ENCODE results near the gene AHCTF1. TPM values are rescaled to one million over a fixed set of nuclear protein-coding genes. Genes with fewer than 3 reads are reported as not detected.
"Not testable (repeated sequence)": the region's sequence is repeated elsewhere in the genome, so short reads cannot be mapped to it uniquely, and the experiment has no call there.

AHCTF1 gene
- total and polyA plus RNA-seq, 2 of the 8 experiments (the other 6 are each of a cell fraction or from before 2014, with no cell fraction given) = 7.9 to 44.5 TPM

DNA sequence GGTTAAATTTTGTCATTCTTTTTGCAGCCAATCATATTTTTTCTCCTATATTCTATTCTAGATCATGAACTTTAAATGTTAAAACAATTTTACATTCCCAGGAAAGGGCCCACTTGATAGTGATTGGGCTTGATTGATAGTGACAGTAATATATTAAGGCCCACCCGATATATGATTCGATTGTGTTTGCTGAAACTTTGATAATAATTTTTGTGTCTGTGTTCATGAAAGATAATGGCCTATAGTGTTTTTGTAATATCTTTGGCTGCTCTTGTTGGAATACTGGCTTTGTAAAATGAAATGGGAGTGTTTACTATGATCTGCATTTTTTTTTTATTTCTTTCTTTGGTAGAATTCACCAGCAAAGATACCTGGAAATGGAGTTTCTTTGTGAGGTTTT, 107.2 kb downstream of the AHCTF1 start (continued):
- TF ChIP-seq JUN (IDR thresholded peaks at IDR 0.05; ENCODE audit: low read depth, low read length) (no peak), BACH1 (IDR thresholded peaks at IDR 0.05; ENCODE audit: low read length) (no peak)
- TF ChIP-seq, protein P1, sequence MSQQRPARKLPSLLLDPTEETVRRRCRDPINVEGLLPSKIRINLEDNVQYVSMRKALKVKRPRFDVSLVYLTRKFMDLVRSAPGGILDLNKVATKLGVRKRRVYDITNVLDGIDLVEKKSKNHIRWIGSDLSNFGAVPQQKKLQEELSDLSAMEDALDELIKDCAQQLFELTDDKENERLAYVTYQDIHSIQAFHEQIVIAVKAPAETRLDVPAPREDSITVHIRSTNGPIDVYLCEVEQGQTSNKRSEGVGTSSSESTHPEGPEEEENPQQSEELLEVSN (IDR thresholded peaks at IDR 0.05) = no peak

DNA sequence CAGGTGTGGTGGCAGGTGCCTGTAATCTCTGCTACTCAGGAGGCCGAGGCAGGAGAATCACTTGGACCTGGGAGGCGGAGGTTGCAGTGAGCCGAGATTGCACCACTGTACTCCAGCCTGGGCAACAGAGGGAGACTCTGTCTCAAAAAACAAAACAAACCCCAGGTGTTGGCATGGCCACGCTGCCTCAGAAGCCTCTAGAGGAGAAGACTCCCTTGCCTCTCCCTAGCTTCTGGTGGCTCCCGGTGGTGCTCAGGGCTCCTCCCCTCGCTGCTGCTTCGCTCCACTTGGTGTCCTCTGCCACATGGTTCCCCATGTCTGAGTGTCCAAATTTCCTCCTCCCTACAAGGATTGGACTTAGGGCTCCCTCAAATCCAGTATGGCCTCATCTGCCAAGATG, 109.6 kb downstream of the AHCTF1 start:
- H4K8ac ChIP-seq (ENCODE audit: extremely low read depth, insufficient read depth, low read length); H3K4ac ChIP-seq (replicated peaks; ENCODE audit: insufficient read length, low read depth, low read length); H4K91ac ChIP-seq (replicated peaks; ENCODE audit: insufficient read length, low read length); H3K23ac ChIP-seq (ENCODE audit: insufficient read length); H2BK5ac ChIP-seq (ENCODE audit: low read depth, low read length); H3K4me2 ChIP-seq (ENCODE audit: insufficient read depth in 1 of 2, low read depth in 2 of 2, low read length in 2 of 2); H2BK15ac ChIP-seq (ENCODE audit: low read length); H3K14ac ChIP-seq (ENCODE audit: insufficient read length); H2BK12ac ChIP-seq (ENCODE audit: low read depth, low read length); H3K27me3 ChIP-seq (replicated peaks in 1 of 4; ENCODE audit: control insufficient read depth in 3 of 4, extremely low read depth in 1 of 4, insufficient read depth in 3 of 4, low read length in 3 of 4); POLR2A ChIA-PET (ENCODE audit: partially characterized antibody); FAIRE-seq; H3K4me1 ChIP-seq (replicated peaks in 1 of 4; ENCODE audit: control insufficient read depth in 3 of 4, insufficient read depth in 4 of 4, low read length in 3 of 4); DNase-seq (ENCODE audit: low read depth in 1 of 2, low spot score in 2 of 2); H3K27ac ChIP-seq (ENCODE audit: low read depth, low read length); H2AK5ac ChIP-seq (ENCODE audit: low read depth, low read length); H3K9ac ChIP-seq (replicated peaks in 1 of 4; ENCODE audit: extremely low read depth in 1 of 4, low read depth in 3 of 4, low read length in 3 of 4); H3K36me3 ChIP-seq (ENCODE audit: control insufficient read depth in 2 of 4, insufficient read depth in 4 of 4, low read length in 3 of 4); H4K20me1 ChIP-seq (replicated peaks in 1 of 2; ENCODE audit: control insufficient read depth in 1 of 2, insufficient read depth in 2 of 2, low read length in 2 of 2); H3K79me2 ChIP-seq (ENCODE audit: control insufficient read depth in 1 of 2, insufficient read depth in 2 of 2, low read length in 2 of 2); H3K79me1 ChIP-seq (ENCODE audit: low read depth, low read length); H3K56ac ChIP-seq (replicated peaks; ENCODE audit: insufficient read length, low read depth, low read length); H2BK120ac ChIP-seq (replicated peaks; ENCODE audit: low read depth, low read length); H3K18ac ChIP-seq (ENCODE audit: extremely low read depth, low read length); H4K5ac ChIP-seq (ENCODE audit: insufficient read length, low read depth, low read length); H3K4me3 ChIP-seq (ENCODE audit: extremely low read depth in 1 of 4, insufficient read depth in 2 of 4, low read depth in 3 of 4, low read length in 4 of 4); H2BK20ac ChIP-seq (ENCODE audit: low read length); H2AFZ ChIP-seq (ENCODE audit: low read length); H3K9me3 ChIP-seq (ENCODE audit: insufficient read depth in 2 of 2, low read depth in 1 of 2, low read length in 1 of 2); H3K23me2 ChIP-seq (ENCODE audit: low read depth, low read length): not testable (repeated sequence)
- CTCF ChIA-PET (ENCODE audit: partially characterized antibody) = interaction anchor here (1.2 kb wide), 1 partner anchor 11 kb away, joined by 3 read pairs; no protein-coding TSS in a partner anchor
- 96% methylated on average over 7 of the region's 7 CpGs; no CpG with 5 or more reads in 1 of the 2 experiments for WGBS, 2 experiments (ENCODE audit: extremely low coverage in 1 of 2, insufficient coverage in 1 of 2, insufficient read length in 1 of 2, insufficient replicate concordance in 2 of 2, low coverage in 1 of 2, low lambda C conversion rate in 2 of 2, missing lambda C conversion rate in 1 of 2)
